Measurements from ENCODE around the gene DHX32.
A peak's percentile ranks its signal among the peaks of the same experiment; 100 is the strongest.
"Not testable (repeated sequence)": the region's sequence is repeated elsewhere in the genome, so short reads cannot be mapped to it uniquely, and the experiment has no call there.

The DHX32 gene

GRCh38 chr10:125881192-125881591 lies at the start of gene DHX32:
TSS of gene DHX32 (minus strand) at chr10:125881292. CDS start at chr10:125880824, 468 bp downstream.
- DNase-seq, result no peak

GRCh38 chr10:125929618-125930017 lies 48.5 kb upstream of the DHX32 start:
- no peak for DNase-seq

- DNase-seq, result no peak
Observed at GRCh38 chr10:125928928-125929585, 48.0 kb upstream of the DHX32 start.

- not testable (repeated sequence) for DNase-seq
Observed at GRCh38 chr10:125927265-125927664, 46.2 kb upstream of the DHX32 start.

- DNase-seq, result no peak
Observed at GRCh38 chr10:125926247-125926646, 45.2 kb upstream of the DHX32 start.

- no peak for DNase-seq
Observed at GRCh38 chr10:125925262-125925834, 44.3 kb upstream of the DHX32 start.

GRCh38 chr10:125921643-125922306 lies 40.7 kb upstream of the DHX32 start:
- not testable (repeated sequence) for DNase-seq

- DNase-seq, result not testable (repeated sequence)
Observed at GRCh38 chr10:125917704-125918361, 36.7 kb upstream of the DHX32 start.

GRCh38 chr10:125916977-125917376 lies 35.9 kb upstream of the DHX32 start:
- DNase-seq, result no peak

GRCh38 chr10:125913277-125913676 lies 32.2 kb upstream of the DHX32 start:
- not testable (repeated sequence) for DNase-seq

- DNase-seq, result no peak
Observed at GRCh38 chr10:125911990-125912389, 30.9 kb upstream of the DHX32 start.

- no peak for DNase-seq
Observed at GRCh38 chr10:125911145-125911544, 30.1 kb upstream of the DHX32 start.

GRCh38 chr10:125909491-125909890 lies 28.4 kb upstream of the DHX32 start:
- not testable (repeated sequence) for DNase-seq

- not testable (repeated sequence) for DNase-seq
Observed at GRCh38 chr10:125908813-125909212, 27.7 kb upstream of the DHX32 start.

- not testable (repeated sequence) for DNase-seq
Observed at GRCh38 chr10:125907598-125907997, 26.5 kb upstream of the DHX32 start.

GRCh38 chr10:125905069-125905994 lies 24.2 kb upstream of the DHX32 start:
- not testable (repeated sequence) for DNase-seq

GRCh38 chr10:125903135-125903640 lies 22.1 kb upstream of the DHX32 start:
- not testable (repeated sequence) for DNase-seq

GRCh38 chr10:125900963-125901362 lies 19.9 kb upstream of the DHX32 start:
- DNase-seq, result not testable (repeated sequence)

GRCh38 chr10:125897317-125897716 lies 16.2 kb upstream of the DHX32 start:
- DNase-seq, result not testable (repeated sequence)

GRCh38 chr10:125896088-125896934 lies 15.2 kb upstream of the DHX32 start, which contains the start of gene FANK1:
TSS of gene FANK1 (plus strand) at chr10:125896564. CDS start at chr10:125896643, 79 bp downstream.
- peak; percentile 75 for DNase-seq
